GM12801 (cell line): ENCODE results near the gene SCRG1.

Experiments
- TF ChIP-seq, protein P1 (sequence below): IDR thresholded peaks from one replicate; pipeline ENCODE4 v1.5.1; 2011; ENCODE audit warnings: control low read depth; ENCODE audit not compliant: insufficient read length; ENCODE audit errors: extremely low read depth

SCRG1 gene

GRCh38 chr4:173398779-173399415 lies at the start of gene SCRG1:
TSS of gene SCRG1 (minus strand) at chr4:173399116. CDS start at chr4:173391414, 7,702 bp downstream.
- TF ChIP-seq, protein P1, sequence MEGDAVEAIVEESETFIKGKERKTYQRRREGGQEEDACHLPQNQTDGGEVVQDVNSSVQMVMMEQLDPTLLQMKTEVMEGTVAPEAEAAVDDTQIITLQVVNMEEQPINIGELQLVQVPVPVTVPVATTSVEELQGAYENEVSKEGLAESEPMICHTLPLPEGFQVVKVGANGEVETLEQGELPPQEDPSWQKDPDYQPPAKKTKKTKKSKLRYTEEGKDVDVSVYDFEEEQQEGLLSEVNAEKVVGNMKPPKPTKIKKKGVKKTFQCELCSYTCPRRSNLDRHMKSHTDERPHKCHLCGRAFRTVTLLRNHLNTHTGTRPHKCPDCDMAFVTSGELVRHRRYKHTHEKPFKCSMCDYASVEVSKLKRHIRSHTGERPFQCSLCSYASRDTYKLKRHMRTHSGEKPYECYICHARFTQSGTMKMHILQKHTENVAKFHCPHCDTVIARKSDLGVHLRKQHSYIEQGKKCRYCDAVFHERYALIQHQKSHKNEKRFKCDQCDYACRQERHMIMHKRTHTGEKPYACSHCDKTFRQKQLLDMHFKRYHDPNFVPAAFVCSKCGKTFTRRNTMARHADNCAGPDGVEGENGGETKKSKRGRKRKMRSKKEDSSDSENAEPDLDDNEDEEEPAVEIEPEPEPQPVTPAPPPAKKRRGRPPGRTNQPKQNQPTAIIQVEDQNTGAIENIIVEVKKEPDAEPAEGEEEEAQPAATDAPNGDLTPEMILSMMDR, result no peak

GRCh38 chr4:173448103-173448502 lies 49.2 kb upstream of the SCRG1 start:
- TF ChIP-seq, protein P1, result no peak

GRCh38 chr4:173446416-173446815 lies 47.5 kb upstream of the SCRG1 start:
- TF ChIP-seq, protein P1, result no peak

DNA sequence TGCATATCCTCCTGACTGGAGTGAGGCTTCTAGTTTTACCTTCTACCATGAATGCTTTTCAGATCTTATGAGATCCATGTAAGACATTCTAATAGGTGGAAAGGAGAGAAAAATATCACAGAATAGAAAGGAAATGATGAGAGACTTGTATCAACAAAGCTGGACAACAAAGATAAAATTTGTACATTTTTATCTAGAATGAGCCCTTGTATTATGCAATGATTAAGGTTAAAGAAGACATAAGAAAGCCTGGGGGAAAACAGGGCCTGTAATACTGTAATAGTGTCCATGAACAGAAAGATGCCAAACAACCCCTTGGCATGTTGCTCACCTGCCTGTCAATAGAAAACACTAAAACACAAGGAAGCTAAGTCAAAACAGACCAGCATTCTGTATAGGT lies 44.2 kb upstream of the SCRG1 start:
- TF ChIP-seq, protein P1, result no peak

DNA sequence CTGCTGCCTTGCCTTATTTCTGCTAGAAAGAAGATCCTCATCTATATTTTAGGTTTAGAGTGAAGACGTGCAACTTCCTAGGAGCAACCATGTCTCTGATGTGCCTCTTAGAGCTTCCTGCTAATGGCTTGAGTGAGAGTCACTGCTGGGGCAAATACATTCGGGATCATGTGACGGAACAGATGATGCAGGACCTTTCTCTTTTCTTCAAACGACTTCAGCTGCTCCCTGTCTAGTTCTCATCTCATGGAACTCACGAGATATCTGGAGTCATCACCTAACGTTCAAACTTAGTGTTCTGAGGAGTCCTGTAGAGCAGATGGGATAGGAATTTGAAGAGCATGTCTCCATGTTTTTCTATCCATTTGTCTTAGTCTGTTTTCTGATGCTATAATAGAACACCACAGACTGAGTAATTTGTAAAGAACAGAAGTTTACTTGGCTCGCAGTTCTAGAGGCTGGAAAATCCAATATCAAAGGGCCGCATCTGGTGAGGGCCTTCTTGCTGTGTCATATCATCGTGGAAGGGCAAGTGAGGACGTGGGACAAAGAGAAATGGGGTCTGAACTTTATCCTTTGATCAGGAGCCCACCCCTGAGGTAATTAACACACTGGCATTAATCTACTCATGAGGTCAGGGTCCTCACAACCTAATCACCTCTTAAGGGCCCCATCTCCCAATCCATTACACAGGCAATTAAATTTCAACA lies 43.5 kb upstream of the SCRG1 start:
- TF ChIP-seq, protein P1, result no peak

DNA sequence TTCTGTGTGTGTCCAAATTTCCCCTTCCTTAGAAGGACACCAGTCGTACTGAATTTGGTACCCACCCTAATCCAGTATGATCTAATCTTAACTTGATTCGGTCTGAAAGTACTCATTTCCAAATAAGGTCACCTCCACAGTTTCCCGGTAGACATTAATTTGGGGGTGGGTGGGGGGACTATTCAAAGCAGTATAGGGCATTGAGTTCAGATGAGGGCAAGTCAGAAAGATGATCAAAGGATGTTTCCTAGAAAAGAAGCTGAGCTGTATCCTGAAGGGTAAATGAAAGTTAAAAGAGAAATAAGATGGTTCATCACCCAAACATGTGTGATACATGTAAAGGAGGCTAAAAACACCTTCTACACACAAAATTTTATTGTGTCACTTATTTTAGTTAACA lies 42.0 kb upstream of the SCRG1 start:
- TF ChIP-seq, protein P1, result no peak

DNA sequence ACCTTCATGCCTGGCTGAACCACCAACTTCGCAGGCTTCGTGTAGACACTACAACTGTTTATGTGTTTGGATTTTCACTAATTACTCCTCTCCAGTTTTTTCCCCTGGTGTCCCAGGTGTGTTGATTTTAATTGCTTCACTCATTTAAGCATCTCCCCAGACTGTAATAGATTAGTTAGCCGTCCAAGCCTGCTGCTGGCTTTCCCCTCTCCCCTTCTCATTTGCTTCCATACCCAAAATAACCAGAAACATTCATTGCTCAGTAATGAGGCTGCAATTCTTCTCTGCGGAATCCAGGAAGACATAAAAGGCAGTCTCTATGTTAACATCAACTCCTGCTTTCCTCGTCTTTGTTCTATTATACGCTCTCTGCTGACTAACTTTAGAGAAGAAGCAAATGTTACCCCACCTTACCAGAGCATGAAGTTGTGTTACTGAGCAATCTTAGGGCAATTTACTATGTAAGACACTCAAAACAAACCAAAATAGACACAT lies 37.9 kb upstream of the SCRG1 start:
- TF ChIP-seq, protein P1, result no peak
